Activated T-cell treated with anti-CD3 and anti-CD28 coated beads, Interleukin-2, amount 50 U/mL, for 4 hours (primary cell): ENCODE data around the gene ZNF503. TPM values are rescaled to one million over a fixed set of nuclear protein-coding genes. Genes with fewer than 3 reads are reported as not detected.

ENCODE experiments used
- ATAC-seq, 2 donors: fragments of 200-7000 bp; cut with Tn5 transposase; one replicate each; pipeline ENCODE4 v1.10.0; 2021
- DNase-seq: peaks from one replicate; pipeline ENCODE4 v3.0.0-alpha.2; 2020
- H3K27me3 Mint-ChIP-seq: one replicate; pipeline ENCODE4 v1.8.0; 2021; ENCODE audit warnings: low read depth, mixed read lengths
- H3K36me3 Mint-ChIP-seq: one replicate; pipeline ENCODE4 v1.8.0; 2022; ENCODE audit warnings: mixed read lengths; ENCODE audit not compliant: insufficient read depth
- H3K4me1 Mint-ChIP-seq: one replicate; pipeline ENCODE4 v1.8.0; 2021; ENCODE audit warnings: low read depth, mixed read lengths
- H3K4me3 Mint-ChIP-seq: one replicate; pipeline ENCODE4 v1.8.0; 2021; ENCODE audit warnings: mild to moderate bottlenecking, moderate library complexity, mixed read lengths
- H3K9me3 Mint-ChIP-seq: one replicate; pipeline ENCODE4 v1.8.0; 2021; ENCODE audit warnings: mixed read lengths
- total RNA-seq, 3 donors: library from RNA; stranded (reverse); gene quantifications; one replicate each; pipeline ENCODE4 v1.2.1, GENCODE V29; 2021

The ZNF503 gene
- total RNA-seq, 3 donors from 2014 or later = 0.16 to 0.30 (median 0.27) TPM

DNA sequence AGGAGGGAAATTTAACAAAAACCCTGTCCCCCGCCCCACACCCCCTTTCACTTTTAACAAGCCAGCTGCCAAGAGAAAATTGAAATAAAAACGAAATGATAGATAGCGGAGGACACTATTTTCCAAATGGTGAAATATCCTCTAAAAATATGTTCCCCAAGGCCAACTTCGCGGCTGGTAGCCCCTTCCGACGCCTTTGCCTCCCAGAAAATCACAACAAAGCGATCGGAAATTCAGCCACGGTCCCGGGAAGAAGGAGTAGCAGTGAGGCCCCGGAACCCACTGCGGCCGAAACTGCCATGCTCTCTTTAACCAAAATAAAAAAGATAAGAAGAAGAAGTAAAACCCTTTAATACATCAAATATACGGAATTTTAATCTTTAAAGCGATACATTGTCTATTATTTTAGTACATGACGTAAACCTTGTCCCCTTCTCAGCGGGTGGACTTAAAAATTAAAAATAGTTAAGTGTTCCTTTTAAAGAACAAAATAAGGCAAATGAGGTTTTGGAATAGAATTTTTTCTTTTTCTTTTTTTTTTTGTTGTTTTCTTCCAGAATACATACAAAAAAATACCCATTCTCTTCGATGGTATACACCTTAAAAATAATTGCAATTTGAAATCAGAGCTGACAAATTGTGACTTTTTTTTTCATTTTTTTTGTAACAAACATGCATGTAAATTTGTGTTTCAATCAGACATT, 3.9 kb downstream of the ZNF503 start:
- Mint-ChIP-seq H3K36me3 (no peaks in the 10 kb centered on the region), H3K27me3 (peaks cover 60% of the 10 kb centered on the region), H3K9me3 (no peaks in the 10 kb centered on the region), H3K4me1 (peaks cover 22% of the 10 kb centered on the region), H3K4me3 (no peak overlapping the region)
- DNase-seq (no peak), ATAC-seq (no peak)

DNA sequence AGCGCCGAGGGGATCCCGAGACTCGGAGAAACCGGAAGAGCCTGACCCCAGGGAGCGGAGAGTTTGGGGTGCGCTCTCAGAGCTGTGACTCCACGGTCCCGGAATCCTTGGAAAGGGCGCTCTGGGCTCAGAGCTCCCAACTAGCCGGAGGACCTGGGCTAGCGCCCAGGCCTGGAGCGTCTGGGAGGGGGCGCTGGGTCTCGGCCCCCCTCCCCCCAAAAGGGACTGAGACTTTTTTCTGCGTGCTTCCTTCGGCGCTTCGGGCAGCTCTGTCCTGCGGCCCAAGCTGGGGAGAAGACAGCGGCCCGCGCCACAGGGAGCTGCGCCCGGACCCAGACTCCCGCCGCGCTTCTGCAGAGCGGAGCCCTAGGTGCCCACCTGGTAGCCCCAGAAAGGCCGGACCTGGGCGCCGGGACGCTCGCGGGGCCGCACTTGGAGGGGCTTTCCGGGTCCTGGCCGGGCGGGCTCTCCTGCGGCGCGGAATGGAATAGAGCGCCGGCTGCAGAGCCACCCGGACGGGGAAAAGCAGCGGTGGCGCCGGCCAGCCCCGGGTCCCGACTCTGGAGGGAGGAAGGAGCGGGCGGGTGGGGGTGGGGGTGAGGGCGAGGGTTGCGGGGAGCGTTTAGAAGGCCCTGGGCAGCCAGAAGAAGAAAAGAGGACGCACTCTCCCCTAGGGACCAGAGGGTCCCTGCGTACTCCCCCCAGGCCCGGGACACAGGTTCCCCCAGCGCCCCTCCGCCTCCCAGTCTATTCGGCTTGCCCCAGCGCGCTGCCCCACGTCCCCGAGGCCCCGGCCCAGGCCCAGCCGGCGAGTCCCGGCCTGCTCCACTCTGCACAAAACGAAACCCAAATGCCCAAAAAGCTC, 4.7 kb downstream of the ZNF503 start:
- Mint-ChIP-seq H3K36me3 (no peaks in the 10 kb centered on the region), H3K4me1 (peaks cover 15% of the 10 kb centered on the region), H3K4me3 (no peak overlapping the region), H3K9me3 (no peaks in the 10 kb centered on the region), H3K27me3 (peaks cover 60% of the 10 kb centered on the region)
- ATAC-seq = no peak
- no peak for DNase-seq

DNA sequence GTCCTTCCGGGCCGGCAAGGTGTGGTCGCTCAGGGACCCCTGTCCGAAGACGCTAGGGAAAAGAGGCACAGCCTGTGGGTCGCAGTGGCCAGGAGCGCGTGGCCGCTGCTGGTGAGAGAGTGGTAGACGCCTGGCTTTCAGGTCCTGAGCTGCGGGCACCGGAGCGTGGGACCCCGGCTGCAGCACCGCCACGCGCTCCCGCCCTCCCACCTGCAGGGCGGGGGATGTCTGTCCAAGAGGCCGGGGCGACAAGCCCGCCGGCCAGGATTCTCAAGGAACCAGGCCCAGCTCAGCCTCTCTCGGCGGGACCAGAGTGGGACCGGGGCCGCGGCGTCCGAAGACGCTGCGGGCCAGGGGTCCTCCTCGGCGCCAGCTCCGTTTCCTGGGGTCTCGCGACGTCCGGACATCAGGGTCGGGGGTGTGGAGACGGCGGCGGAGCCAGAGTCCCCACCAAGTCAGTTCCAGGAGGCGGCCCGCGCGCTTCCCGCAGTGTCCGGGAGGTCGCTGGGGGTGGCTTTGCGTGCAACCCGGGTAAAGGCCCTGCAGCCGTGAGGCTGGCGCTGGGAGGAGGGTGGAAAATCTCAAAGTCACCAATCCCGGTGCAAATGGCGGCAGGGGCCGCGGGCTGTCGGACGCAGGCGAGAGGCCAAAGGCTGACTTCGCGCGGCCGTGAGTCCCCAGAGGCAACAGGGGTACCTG, 5.5 kb downstream of the ZNF503 start:
- DNase-seq = no peak
- Mint-ChIP-seq H3K9me3 (no peaks in the 10 kb centered on the region), H3K27me3 (peaks cover 65% of the 10 kb centered on the region), H3K36me3 (no peaks in the 10 kb centered on the region), H3K4me3 (no peak overlapping the region), H3K4me1 (peaks cover 13% of the 10 kb centered on the region)
- ATAC-seq = no peak

DNA sequence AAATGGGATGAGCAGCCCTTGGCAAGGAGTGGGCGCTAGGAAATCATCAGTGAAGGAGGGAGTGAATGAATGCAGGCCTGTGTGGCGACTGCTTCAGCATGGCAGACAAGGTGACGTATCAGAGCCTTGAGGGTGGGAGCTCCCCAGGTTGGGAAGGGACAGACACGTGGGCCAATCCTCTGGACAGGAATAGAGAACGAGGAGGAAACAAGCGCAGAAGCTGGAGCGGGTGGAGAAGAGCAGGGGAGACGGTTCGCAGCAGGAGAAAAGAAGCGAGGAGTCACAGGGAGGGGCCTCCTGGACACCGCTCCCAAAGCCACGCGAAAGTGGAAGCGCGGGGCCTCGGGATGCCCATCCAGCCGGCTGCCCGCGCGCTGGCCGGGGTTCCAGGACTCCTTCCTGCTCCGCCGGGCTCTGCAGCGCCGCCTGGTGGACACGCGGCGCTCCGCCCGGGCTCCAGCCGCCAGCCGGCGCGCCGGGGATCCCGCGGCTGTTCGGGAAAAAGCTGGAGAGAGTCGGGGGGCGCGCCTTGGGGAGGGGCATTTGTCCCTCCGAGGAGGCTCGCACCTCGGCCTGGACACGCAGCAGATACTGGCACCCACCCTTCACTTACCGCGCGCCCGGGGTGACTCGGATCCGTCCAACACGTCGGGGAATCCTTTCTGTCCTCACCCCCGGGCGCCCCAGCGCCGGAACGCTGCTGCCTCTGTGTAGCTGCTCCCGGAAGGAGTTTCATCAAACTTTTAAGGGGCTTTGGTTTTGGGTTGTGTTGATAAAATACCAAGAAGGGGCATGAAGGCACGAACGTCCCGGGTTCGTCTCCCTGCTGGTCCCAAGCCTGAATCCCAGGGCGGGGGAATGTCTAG, 6.3 kb downstream of the ZNF503 start:
- peak; percentile 26 to 39 for ATAC-seq
- Mint-ChIP-seq H3K4me3 (peak overlapping the region; percentile 20), H3K9me3 (no peaks in the 10 kb centered on the region), H3K27me3 (peaks cover 61% of the 10 kb centered on the region), H3K4me1 (peaks cover 9% of the 10 kb centered on the region), H3K36me3 (no peaks in the 10 kb centered on the region)
- no peak for DNase-seq

- no peak for DNase-seq
- peaks cover 58% of the 10 kb centered on the region for H3K27me3 Mint-ChIP-seq
- no peak for ATAC-seq
- no peak overlapping the region for H3K4me3 Mint-ChIP-seq
- H3K4me1 Mint-ChIP-seq = peaks cover 6% of the 10 kb centered on the region
- H3K36me3 Mint-ChIP-seq = no peaks in the 10 kb centered on the region
- no peaks in the 10 kb centered on the region for H3K9me3 Mint-ChIP-seq
These were observed 7.3 kb downstream of the ZNF503 start for GRCh38 chr10:75394221-75394620.

DNA sequence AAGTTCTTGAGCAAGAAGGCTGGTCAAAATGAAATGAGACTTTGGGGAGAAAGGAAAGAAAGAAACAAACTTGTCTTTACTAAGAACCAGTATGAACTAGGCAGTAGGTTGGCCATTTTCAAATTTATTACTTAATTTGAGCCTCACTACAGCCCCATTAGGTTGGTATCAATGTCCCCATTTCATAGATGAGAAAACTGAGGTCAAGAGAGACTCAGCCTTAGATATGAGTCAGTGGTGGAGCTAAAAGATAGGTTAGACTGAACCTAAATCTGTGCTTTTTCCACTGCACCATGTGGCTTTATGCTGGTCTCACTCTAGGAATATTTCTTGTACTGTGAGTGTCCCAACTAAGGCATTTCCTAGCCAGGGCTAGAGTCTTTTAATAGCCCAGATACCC, 8.8 kb downstream of the ZNF503 start:
- Mint-ChIP-seq H3K4me3 (no peak overlapping the region), H3K36me3 (no peaks in the 10 kb centered on the region), H3K9me3 (no peaks in the 10 kb centered on the region), H3K27me3 (peaks cover 57% of the 10 kb centered on the region), H3K4me1 (peaks cover 6% of the 10 kb centered on the region)
- DNase-seq (no peak), ATAC-seq (no peak)

DNA sequence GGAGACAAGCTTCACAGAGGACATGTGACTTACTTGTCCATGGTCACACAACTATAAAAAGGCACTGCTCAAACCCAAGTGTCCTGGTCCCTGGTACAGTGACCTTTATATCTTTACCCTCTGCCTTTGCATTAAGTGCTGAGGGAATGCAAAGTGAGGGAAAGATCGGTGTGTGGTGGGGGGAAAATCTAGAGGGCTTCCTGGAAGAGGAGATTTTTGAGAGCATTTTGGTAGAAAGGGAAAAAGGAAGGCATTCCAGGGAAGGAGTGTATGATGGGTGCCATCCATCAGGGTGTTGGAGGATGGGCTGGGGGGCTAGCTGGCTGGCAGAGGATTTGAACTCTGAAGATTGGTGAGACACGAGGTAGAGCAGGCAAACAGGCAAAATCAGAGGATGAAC, 9.3 kb downstream of the ZNF503 start:
- ATAC-seq (no peak), DNase-seq (no peak)
- peaks cover 56% of the 10 kb centered on the region for H3K27me3 Mint-ChIP-seq
- peaks cover 6% of the 10 kb centered on the region for H3K4me1 Mint-ChIP-seq
- no peak overlapping the region for H3K4me3 Mint-ChIP-seq
- H3K9me3 Mint-ChIP-seq = no peaks in the 10 kb centered on the region
- H3K36me3 Mint-ChIP-seq = no peaks in the 10 kb centered on the region

DNA sequence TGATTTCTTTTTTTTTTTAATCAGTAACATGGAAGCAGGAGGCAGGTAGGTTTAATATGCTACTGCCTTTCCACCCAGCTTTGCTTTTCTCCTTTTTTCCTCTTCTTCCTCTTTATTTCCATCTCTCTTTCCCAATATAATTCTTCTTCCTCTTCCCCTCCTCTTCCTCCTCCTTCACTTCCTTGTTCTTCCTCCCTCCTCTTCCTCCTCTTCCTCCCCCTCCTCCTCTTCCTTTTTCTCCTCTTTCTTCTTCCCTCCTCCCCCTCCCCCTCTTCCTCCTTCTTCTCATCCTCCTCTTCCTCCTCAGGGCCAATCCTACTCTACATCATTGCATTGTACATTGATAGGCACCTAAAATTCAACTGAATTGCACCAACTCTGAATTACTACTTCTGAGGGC, 11.4 kb downstream of the ZNF503 start:
- no peak for ATAC-seq
- DNase-seq = no peak
- peaks cover 7% of the 10 kb centered on the region for H3K9me3 Mint-ChIP-seq
- no peaks in the 10 kb centered on the region for H3K36me3 Mint-ChIP-seq
- H3K27me3 Mint-ChIP-seq = peaks cover 52% of the 10 kb centered on the region
- H3K4me3 Mint-ChIP-seq = no peak overlapping the region
- peaks cover 6% of the 10 kb centered on the region for H3K4me1 Mint-ChIP-seq

DNA sequence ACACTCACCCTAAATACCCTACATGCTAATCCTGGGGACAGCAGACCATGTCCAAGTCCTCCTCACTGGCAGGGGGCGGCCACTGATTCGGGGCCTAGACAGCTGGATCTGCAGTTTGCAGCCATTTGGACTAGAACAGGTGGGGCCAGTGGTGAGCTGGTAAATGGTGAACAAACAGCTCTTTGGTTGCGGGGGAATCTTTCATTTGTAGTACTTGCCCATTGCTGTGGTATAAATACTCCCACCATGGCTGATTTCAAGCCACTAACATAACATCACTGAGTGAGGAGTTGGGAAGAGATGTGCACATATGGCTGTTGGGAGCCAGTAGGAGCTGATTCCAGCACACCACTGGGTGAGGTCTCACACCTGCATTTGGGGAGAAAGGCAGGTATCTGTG, 13.5 kb downstream of the ZNF503 start:
- Mint-ChIP-seq H3K4me3 (no peak overlapping the region), H3K4me1 (no peaks in the 10 kb centered on the region), H3K27me3 (peaks cover 41% of the 10 kb centered on the region), H3K36me3 (no peaks in the 10 kb centered on the region), H3K9me3 (peaks cover 7% of the 10 kb centered on the region)
- ATAC-seq (no peak), DNase-seq (no peak)

DNA sequence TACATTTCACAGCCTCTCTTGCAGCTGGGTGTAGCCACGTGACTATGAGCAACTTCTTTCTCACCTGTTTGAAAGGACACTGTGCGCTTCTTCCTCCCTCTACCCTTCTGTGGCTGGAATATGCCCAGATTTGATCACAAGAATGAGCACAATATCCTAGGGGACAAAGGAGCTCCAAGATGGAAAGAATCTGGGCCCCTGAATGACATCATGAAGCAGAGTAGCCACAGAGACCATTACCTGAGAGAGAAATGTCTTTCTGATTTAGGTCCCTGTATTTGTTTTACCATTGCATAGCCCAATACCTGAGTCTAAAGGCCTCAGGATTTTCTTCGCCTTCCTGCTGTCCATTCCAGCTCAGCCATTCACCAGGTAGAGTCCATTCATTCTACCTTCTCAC, 15.4 kb downstream of the ZNF503 start:
- no peak overlapping the region for H3K4me3 Mint-ChIP-seq
- ATAC-seq (no peak), DNase-seq (no peak)
- H3K36me3 Mint-ChIP-seq = no peaks in the 10 kb centered on the region
- no peaks in the 10 kb centered on the region for H3K4me1 Mint-ChIP-seq
- peaks cover 25% of the 10 kb centered on the region for H3K27me3 Mint-ChIP-seq
- H3K9me3 Mint-ChIP-seq = peaks cover 7% of the 10 kb centered on the region

GRCh38 chr10:75379817-75380216, 21.7 kb downstream of the ZNF503 start:
- no peaks in the 10 kb centered on the region for H3K9me3 Mint-ChIP-seq
- no peak overlapping the region for H3K4me3 Mint-ChIP-seq
- DNase-seq = no peak
- ATAC-seq = no peak
- no peaks in the 10 kb centered on the region for H3K4me1 Mint-ChIP-seq
- H3K27me3 Mint-ChIP-seq = peaks cover 6% of the 10 kb centered on the region
- no peaks in the 10 kb centered on the region for H3K36me3 Mint-ChIP-seq

- Mint-ChIP-seq H3K4me3 (no peak overlapping the region), H3K36me3 (no peaks in the 10 kb centered on the region), H3K9me3 (no peaks in the 10 kb centered on the region), H3K27me3 (peaks cover 5% of the 10 kb centered on the region), H3K4me1 (no peaks in the 10 kb centered on the region)
- ATAC-seq (no peak), DNase-seq (no peak)
These were observed 22.3 kb downstream of the ZNF503 start for GRCh38 chr10:75379212-75379724.

GRCh38 chr10:75378379-75378778, 23.2 kb downstream of the ZNF503 start:
- DNase-seq (no peak), ATAC-seq (no peak)
- Mint-ChIP-seq H3K9me3 (no peaks in the 10 kb centered on the region), H3K36me3 (no peaks in the 10 kb centered on the region), H3K4me1 (no peaks in the 10 kb centered on the region), H3K27me3 (peaks cover 4% of the 10 kb centered on the region), H3K4me3 (no peak overlapping the region)

GRCh38 chr10:75377869-75378268, 23.7 kb downstream of the ZNF503 start:
- no peaks in the 10 kb centered on the region for H3K4me1 Mint-ChIP-seq
- no peak overlapping the region for H3K4me3 Mint-ChIP-seq
- DNase-seq (no peak), ATAC-seq (no peak)
- H3K9me3 Mint-ChIP-seq = no peaks in the 10 kb centered on the region
- H3K36me3 Mint-ChIP-seq = no peaks in the 10 kb centered on the region
- H3K27me3 Mint-ChIP-seq = peaks cover 4% of the 10 kb centered on the region
